ENCODE measurements around the gene PLS3. TPM values are rescaled to one million over a fixed set of nuclear protein-coding genes. Genes with fewer than 3 reads are reported as not detected.

The PLS3 gene
- total RNA-seq, 1 experiment from 2014 or later: 96.7 TPM

DNA sequence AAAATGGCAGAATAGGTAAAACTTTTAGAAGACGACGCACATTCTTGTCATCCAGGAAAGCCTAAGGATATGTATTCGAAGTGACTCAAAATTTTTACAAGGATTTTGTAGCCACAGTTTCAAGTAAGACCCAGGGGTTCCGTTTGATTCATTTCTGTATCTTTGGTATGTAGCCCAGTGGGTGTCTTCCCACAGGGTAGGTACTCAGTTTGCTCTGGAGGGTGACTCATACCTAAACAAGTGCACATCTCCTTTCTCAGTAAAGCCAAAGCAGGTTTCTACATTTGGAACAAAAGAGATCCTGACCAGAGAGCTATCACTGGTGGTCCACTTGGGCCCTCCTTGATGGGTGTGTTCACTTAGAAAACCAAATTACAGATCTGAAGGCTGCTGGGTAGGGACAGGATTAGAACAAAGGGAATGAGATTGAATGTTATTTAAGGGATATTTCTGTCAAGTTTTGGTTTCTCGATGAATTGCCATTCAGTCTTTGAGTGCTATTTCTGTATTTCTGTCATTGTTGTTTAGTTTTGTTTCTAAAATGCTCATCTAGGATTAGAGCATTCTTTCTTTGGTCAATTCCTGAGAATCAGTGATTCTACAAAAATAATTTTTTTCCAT is 56.1 kb downstream of the PLS3 start:
- ATAC-seq: peak; percentile 67
- H3K27me3 Mint-ChIP-seq (ENCODE audit: low read depth): no peaks in the 10 kb centered on the region
- H3K4me3 Mint-ChIP-seq: no peak overlapping the region
- peak overlapping the region; percentile 78 for H3K27ac Mint-ChIP-seq
- TF ChIP-seq ERG (CRISPR knock-in tag; IDR thresholded peaks at IDR 0.05): no peak
- TF ChIP-seq GRHL2 (CRISPR knock-in tag; IDR thresholded peaks at IDR 0.05; ENCODE audit: insufficient replicate concordance, severe bottlenecking): no peak
- no peaks in the 10 kb centered on the region for H3K9me3 Mint-ChIP-seq
- no peak for DNase-seq (ENCODE audit: low spot score)
- peaks cover 38% of the 10 kb centered on the region for H3K4me1 Mint-ChIP-seq
- no peaks in the 10 kb centered on the region; the same call in 1 of the 2 replicates for H3K36me3 Mint-ChIP-seq
- ChIA-PET POLR2A (no interaction called here), CTCF (no interaction called here)

DNA sequence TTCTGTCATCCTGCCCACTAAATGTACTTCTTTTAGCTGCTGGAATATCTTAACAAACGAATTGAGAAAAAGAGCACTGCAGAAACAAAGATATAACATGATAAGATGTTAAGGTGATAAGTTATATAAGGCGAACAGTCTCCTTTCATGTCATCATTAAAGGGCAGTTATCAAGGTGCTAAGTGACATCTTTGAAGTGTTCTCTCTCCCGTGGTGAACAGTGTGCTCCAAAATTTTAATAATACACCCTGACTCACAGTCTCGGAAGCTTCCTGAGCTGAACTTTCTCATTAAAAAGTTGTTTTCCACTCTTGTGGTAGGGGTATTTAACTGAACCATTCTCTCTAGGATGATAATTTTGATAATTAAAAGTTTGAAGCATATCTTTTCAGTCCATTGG is 61.6 kb downstream of the PLS3 start:
- CTCF ChIA-PET: no interaction called here
- H3K27me3 Mint-ChIP-seq (ENCODE audit: low read depth): no peaks in the 10 kb centered on the region
- peaks cover 5% of the 10 kb centered on the region for H3K36me3 Mint-ChIP-seq
- H3K4me1 Mint-ChIP-seq: peaks cover 17% of the 10 kb centered on the region
- no peak overlapping the region for H3K4me3 Mint-ChIP-seq
- POLR2A ChIA-PET: no interaction called here
- TF ChIP-seq ZNF416 (CRISPR knock-in tag; IDR thresholded peaks at IDR 0.05): no peak
- TF ChIP-seq, protein P1, sequence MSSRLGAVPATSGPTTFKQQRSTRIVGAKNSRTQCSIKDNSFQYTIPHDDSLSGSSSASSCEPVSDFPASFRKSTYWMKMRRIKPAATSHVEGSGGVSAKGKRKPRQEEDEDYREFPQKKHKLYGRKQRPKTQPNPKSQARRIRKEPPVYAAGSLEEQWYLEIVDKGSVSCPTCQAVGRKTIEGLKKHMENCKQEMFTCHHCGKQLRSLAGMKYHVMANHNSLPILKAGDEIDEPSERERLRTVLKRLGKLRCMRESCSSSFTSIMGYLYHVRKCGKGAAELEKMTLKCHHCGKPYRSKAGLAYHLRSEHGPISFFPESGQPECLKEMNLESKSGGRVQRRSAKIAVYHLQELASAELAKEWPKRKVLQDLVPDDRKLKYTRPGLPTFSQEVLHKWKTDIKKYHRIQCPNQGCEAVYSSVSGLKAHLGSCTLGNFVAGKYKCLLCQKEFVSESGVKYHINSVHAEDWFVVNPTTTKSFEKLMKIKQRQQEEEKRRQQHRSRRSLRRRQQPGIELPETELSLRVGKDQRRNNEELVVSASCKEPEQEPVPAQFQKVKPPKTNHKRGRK (CRISPR knock-in tag; IDR thresholded peaks at IDR 0.05; ENCODE audit: borderline replicate concordance): no peak
- no peak for TF ChIP-seq MYBL2 (CRISPR knock-in tag; IDR thresholded peaks at IDR 0.05)
- no peak for TF ChIP-seq ERG (CRISPR knock-in tag; IDR thresholded peaks at IDR 0.05)
- no peak for TF ChIP-seq NFYB (CRISPR knock-in tag; conservative IDR thresholded peaks at IDR 0.05; ENCODE audit: low read depth)
- TF ChIP-seq NFATC4 (CRISPR knock-in tag; IDR thresholded peaks at IDR 0.05): no peak
- TF ChIP-seq, protein P2, sequence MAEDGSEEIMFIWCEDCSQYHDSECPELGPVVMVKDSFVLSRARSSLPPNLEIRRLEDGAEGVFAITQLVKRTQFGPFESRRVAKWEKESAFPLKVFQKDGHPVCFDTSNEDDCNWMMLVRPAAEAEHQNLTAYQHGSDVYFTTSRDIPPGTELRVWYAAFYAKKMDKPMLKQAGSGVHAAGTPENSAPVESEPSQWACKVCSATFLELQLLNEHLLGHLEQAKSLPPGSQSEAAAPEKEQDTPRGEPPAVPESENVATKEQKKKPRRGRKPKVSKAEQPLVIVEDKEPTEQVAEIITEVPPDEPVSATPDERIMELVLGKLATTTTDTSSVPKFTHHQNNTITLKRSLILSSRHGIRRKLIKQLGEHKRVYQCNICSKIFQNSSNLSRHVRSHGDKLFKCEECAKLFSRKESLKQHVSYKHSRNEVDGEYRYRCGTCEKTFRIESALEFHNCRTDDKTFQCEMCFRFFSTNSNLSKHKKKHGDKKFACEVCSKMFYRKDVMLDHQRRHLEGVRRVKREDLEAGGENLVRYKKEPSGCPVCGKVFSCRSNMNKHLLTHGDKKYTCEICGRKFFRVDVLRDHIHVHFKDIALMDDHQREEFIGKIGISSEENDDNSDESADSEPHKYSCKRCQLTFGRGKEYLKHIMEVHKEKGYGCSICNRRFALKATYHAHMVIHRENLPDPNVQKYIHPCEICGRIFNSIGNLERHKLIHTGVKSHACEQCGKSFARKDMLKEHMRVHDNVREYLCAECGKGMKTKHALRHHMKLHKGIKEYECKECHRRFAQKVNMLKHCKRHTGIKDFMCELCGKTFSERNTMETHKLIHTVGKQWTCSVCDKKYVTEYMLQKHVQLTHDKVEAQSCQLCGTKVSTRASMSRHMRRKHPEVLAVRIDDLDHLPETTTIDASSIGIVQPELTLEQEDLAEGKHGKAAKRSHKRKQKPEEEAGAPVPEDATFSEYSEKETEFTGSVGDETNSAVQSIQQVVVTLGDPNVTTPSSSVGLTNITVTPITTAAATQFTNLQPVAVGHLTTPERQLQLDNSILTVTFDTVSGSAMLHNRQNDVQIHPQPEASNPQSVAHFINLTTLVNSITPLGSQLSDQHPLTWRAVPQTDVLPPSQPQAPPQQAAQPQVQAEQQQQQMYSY (CRISPR knock-in tag; IDR thresholded peaks at IDR 0.05): no peak
- ATAC-seq: no peak
- H3K27ac Mint-ChIP-seq: no peak overlapping the region
- H3K9me3 Mint-ChIP-seq: no peaks in the 10 kb centered on the region
- no peak for DNase-seq (ENCODE audit: low spot score)

- ATAC-seq (no peak), DNase-seq (ENCODE audit: low spot score) (no peak)
- H3K36me3 Mint-ChIP-seq: peaks cover 5% of the 10 kb centered on the region
- H3K4me1 Mint-ChIP-seq: peaks cover 15% of the 10 kb centered on the region
- H3K4me3 Mint-ChIP-seq: no peak overlapping the region
- ChIA-PET POLR2A (no interaction called here), CTCF (no interaction called here)
- no peaks in the 10 kb centered on the region for H3K9me3 Mint-ChIP-seq
- H3K27ac Mint-ChIP-seq: peak overlapping the region; percentile 80
- no peaks in the 10 kb centered on the region for H3K27me3 Mint-ChIP-seq (ENCODE audit: low read depth)
- TF ChIP-seq ARID4B (CRISPR knock-in tag; IDR thresholded peaks at IDR 0.05; ENCODE audit: borderline replicate concordance): no peak
- no peak for TF ChIP-seq AFF4 (CRISPR knock-in tag; IDR thresholded peaks at IDR 0.05; ENCODE audit: borderline replicate concordance)
- TF ChIP-seq, protein P3, sequence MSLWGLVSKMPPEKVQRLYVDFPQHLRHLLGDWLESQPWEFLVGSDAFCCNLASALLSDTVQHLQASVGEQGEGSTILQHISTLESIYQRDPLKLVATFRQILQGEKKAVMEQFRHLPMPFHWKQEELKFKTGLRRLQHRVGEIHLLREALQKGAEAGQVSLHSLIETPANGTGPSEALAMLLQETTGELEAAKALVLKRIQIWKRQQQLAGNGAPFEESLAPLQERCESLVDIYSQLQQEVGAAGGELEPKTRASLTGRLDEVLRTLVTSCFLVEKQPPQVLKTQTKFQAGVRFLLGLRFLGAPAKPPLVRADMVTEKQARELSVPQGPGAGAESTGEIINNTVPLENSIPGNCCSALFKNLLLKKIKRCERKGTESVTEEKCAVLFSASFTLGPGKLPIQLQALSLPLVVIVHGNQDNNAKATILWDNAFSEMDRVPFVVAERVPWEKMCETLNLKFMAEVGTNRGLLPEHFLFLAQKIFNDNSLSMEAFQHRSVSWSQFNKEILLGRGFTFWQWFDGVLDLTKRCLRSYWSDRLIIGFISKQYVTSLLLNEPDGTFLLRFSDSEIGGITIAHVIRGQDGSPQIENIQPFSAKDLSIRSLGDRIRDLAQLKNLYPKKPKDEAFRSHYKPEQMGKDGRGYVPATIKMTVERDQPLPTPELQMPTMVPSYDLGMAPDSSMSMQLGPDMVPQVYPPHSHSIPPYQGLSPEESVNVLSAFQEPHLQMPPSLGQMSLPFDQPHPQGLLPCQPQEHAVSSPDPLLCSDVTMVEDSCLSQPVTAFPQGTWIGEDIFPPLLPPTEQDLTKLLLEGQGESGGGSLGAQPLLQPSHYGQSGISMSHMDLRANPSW (CRISPR knock-in tag; conservative IDR thresholded peaks at IDR 0.05; ENCODE audit: low read depth): no peak
Observed at GRCh38 chrX:115624916-115625315, 63.9 kb downstream of the PLS3 start.

Data from WTC11 (cell line).